GM19240 (cell line): ENCODE data around the gene FRAT2.

Source experiments
- DNase-seq: peaks from one replicate; pipeline ENCODE4 v3.0.0; 2011; ENCODE audit warnings: low spot score; ENCODE audit not compliant: insufficient read length

The FRAT2 gene

DNA sequence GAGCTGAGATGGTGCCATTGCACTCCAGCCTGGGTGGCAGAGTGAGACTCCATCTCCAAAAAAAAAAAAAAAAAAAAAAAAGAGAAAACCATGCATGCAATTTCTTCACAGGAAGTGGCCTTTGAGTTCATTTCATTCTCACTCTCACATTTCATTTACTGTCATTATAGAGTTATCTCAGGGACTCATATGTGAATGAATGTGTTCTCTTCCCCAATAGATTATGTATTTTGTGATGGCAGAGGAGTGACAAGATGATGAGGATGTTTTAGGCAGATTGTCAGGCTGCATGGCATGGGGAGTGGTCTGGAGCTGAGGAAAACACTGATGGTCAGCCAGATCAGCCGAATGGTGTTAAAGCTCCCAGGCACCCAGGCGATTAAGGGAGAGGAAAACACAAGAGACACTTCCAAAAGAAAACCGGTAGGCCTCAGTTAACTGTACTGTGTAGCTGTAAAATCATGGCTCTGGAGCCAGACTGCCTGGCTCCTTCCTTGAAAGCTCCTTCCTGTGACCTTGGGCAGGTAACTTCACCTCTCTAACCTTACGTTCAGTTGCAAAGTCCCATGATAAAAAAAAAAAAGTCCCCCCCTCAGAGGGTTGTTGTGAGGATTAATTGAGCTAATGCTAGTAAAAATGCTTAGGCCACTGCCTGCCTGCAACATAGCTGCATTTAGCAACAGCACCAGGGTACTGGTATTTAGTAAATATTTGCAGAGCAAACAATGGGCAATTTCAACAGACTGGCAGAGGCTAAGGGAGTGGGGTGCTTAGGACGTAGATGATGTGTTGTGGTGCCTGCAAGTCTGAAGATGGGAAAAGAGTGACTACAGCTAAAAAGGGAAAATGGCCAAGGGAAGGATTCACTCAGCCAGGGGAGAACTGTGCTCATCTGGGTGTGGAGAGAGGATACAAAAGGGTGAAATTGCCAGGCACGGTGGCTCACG lies 6.9 kb downstream of the FRAT2 start:
- DNase-seq = no peak

DNA sequence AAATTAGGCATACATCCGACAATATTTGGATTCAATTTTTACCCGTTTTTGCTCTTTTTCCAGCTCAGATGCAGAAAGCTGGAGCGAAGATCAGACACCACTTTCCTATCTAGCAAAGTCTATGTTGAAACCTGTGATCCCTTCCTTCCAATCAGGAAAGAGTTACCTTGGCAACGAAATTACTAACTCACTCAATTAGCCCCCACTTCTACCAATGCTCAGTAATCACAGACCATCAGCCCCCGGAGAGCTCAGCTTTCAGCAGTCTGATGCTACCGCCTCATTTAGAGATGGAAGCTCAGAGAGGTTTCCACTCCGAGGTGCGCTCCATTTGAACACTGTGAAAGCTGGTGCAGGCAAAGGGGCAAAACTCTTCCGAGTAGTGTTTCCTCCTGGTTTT lies 8.8 kb downstream of the FRAT2 start:
- DNase-seq = no peak

DNA sequence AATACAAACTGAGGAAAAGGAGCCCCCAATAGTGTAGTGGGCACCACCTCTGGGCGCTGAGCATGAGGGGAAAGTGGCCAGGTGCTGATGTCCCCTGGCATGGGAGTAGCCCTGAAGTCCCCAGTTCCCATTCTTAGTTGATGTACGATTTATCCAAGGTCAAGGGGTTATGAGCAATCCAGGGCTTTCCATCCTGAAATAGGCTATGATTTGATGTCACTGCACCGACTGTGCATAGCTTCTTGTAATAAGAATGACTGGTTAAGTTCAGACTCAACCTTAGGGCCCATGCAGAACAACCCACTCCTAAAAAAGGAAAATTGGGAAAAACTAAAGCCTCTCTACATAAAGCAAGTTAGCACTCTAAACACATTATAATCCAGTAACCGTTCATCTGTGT lies 11.0 kb downstream of the FRAT2 start:
- DNase-seq = no peak

DNA sequence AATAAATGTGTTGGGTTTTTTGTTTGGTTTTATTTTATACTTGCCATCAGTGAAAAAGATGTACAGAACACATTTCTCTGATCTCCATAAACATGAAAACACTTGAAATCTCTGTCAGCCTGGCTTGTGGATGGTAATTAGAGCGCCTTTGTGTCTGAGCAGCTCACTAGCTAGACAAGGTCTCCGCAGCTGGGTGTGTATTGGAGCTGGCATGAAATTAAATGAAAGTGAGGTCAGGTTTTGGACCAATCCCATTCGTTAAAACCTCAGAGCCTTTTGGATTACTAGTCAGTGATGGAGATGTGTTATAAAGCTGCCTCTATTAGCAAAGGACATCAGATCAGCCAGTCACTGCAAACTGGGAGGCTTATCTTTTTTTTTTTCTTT lies 12.7 kb downstream of the FRAT2 start:
- DNase-seq = no peak

DNA sequence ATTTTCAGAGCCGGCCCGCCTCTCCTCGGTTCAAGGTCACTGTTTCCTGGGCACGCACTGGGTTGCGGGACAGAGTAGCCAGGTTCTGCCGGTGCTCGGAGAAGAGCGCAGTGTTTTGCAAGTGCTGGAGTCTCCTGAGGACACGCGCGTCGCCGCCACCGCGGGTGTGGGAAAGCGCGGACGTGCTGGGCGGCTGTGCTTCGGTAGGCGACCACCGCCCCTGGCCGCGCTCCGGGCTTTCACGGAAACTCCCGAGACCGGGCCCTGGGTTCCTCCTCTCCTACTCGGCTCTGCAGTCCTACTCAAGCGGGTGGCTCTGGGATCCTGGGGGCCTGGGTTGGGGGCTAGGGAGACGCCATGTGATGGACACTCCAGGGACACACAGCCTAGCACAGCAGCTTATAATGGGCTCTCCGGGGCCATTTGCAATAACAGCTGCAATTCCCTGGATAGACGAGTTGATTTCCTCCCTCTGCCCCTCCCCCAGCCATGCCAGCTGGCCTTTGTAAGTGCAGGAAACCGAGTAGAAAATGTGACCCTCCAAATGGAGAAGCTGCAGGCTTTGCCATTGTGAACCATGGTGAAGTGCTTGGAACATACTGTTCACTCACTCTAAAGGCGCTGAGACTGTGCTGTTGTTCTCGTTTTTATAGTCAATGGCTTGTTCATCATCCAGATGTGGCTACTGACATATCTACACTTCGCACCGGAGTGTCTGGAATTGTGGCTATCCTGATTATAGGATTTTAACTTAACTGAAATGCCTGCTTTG lies 13.3 kb downstream of the FRAT2 start:
- DNase-seq = no peak

DNA sequence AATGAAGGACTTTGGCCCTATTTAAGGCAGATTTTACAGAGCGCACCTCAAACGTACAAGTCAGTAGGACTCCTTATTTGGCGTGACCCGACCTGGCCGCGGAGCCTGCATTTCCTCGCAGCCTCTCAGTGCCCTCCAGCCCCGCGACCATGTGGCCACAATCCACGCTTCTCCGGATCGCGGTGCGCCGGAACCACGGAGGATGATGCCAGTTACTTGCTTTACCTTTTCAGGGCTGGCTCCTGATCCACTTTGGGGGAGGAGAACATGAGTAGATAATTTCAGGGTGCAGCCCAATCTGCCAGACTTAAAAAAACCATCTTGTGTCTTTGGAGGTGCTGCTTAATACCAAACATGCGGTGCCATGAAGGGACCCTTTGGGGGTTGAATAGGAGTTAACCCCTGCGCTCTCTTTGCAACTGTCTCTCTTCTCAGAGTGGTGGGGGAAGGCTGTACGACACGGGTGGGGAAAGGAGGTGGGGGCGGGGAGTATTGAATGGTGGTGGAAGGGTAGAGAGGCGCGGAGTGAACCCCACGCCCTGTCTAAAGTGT lies 14.0 kb downstream of the FRAT2 start:
- DNase-seq = no peak

DNA sequence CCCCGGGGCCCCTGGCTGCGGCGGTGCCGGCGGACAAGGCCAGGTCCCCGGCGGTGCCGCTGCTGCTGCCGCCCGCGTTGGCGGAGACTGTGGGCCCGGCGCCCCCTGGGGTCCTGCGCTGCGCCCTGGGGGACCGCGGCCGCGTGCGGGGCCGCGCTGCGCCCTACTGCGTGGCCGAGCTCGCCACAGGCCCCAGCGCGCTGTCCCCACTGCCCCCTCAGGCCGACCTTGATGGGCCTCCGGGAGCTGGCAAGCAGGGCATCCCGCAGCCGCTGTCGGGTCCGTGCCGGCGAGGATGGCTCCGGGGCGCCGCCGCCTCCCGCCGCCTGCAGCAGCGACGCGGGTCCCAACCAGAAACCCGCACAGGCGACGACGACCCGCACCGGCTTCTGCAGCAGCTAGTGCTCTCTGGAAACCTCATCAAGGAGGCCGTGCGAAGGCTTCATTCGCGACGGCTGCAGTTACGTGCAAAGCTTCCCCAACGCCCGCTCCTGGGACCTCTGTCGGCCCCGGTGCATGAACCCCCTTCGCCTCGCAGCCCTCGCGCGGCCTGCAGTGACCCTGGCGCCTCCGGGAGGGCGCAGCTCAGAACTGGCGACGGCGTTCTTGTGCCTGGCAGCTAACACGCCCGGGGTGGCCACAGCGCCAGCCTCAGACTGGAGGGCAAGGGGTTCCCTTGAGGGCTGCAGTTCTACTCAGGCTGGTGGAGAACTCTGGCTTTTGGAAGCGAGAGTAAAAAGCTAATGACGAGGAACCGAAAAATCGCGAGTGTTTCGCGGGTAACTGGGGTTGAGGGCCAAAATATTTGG lies 14.7 kb downstream of the FRAT2 start:
- no peak for DNase-seq

DNA sequence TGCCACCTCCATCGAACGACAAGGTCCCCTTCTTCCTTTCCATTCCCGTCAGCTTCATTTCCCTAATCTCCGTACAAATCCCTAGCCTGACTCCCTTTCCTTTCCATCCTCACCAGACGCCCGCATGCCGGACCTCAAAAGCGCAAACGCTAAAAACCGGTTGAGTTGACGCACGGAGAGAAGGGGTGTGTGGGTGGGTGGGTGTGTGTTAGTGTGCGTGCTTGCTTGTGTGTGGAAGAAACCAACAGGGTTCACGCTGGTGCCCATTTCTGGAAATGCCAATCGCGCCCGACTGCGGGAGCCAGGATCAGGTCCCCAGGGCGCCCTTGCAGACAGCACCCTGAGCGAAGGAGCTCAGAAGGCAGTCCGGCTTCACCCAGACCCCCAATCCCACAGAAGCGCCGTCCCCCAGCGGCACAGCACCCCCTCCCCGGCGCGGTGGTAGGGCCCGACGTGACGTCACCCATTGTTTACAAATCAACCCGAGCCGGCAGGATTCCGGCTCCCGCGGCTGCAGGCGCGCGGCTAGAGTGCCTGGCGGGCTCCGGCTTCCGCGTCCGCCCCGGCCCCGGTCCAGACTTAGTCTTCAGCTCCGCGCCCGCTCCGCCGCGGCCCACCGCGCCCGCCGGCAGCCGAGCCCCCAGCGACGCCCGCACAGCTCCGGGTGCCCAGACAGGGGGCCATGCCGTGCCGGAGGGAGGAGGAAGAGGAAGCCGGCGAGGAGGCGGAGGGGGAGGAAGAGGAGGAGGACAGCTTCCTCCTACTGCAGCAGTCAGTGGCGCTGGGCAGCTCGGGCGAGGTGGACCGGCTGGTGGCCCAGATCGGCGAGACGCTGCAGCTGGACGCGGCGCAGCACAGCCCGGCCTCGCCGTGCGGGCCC lies 15.5 kb downstream of the FRAT2 start, which contains the start of gene FRAT1:
TSS of gene FRAT1 (plus strand) at position 500 of the 880 bp plus-strand sequence. CDS start at position 683, 183 bp downstream.
- no peak for DNase-seq

DNA sequence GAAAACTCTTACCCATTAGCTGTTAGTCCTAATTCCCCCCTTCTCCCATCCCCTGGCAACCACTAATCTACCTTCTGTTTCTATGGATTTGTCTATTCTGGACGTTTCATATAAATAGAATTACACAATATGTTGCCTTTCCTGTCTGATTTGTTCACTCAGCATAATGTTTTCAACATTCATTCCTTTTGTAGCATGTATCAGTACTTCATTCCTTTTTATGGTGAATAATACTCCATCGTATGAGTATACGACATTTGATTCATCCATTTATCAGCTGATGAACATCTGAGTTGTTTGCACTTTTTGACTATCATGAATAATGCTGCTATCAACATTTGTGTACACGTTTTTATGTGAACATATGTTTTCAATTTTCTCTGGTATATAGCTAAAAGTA lies 19.9 kb downstream of the FRAT2 start:
- no peak for DNase-seq

DNA sequence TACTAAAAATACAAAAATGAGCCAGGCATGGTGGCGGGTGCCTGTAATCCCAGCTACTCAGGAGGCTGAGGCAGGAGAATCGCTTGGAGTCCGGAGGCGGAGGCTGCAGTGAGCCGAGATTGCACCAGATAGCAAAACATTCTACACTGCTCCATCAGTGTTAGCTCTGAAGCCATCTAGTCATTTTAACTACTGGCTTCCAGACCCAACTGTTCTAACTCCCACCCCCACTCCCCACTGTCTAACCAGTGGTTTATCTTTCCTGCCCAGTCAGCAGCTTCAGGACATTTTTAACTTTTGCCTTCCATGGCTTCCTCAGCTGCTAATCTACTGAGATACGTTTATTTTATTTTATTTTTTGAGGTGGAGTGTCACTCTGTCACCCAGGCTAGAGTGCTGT lies 21.6 kb downstream of the FRAT2 start:
- no peak for DNase-seq

DNA sequence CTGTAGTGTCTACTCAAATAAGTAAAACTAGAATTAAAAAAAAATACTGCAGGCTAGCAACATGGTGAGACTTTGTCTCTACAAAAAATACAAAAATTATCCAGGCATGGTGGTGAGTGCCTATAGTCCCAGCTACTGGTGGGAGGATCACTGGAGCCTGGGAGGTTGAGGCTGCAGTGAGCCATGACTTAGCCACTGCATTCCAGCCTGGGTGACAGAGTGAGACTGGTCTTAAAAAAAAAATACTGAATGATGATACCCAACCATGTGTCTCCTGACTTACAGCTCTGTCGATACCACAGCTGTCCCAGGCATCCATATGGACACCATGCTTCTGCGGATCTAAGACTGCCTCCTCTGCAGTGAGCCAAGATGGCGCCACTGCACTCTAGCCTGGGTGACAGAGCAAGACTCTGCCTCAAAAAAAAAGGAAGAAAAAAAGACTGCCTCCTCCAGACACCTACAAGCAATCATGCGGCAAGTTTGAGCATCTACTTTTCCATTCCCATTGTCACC lies 23.4 kb downstream of the FRAT2 start:
- DNase-seq = no peak

DNA sequence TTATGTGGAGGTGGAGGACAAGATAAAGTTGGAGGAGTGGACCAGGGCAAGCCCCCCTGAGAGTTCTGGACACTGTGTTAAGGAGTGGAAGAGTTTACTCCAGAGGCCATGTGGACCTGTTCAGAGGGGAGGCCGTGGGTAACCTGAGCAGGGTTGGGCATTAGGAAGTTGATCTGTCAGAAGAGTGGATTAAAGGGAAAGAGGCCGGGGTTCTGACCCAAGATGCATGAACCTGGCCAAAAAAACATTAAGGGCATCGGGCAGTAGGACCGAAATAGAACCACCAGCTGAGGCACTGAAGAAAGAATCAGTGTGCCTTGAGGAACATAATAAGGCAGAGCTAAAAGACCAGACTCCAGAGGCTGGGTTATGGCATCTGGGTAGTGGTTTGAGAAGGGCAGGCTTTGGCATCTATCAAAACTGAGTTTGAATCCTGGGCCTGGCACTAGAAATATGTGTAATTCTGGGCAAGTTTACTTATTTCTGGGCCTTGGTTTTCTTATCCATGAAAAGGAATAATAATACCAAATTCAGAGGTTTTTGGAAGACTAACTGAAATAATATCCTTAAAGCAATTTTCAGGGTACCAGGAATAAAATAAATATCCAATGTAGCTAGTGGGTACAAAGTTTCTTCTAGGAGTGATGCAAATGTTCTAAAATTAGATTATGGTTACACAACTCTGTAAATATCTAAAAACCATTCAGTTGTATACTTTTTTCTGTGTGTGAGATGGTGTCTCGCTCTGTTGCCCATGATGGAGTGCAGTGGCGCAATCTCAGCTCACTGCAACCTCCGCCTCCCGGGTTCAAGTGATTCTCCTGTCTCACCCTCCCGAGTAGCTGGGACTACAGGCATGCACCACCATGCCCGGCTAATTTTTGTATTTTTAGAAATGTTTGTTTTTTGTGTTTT lies 26.4 kb downstream of the FRAT2 start:
- DNase-seq = no peak

DNA sequence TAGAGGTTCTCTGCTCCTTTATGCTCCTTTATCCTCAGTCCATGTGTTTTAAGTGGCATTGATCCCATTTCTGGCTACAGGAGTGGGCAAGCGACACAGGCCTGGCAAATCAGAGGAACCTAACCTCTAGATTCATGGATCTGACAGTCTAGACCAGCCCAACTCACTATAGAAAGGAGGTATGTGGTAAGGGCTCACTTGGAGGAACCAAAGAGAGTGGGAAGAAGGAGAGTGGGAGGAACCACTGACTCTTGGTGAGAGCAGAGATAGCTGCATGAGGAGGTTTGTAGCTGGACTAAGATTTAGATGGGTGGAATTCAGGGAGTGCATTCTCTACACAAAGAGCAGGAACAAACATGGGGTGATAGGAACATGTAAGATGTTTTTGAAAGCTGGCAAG lies 27.1 kb downstream of the FRAT2 start:
- no peak for DNase-seq

DNA sequence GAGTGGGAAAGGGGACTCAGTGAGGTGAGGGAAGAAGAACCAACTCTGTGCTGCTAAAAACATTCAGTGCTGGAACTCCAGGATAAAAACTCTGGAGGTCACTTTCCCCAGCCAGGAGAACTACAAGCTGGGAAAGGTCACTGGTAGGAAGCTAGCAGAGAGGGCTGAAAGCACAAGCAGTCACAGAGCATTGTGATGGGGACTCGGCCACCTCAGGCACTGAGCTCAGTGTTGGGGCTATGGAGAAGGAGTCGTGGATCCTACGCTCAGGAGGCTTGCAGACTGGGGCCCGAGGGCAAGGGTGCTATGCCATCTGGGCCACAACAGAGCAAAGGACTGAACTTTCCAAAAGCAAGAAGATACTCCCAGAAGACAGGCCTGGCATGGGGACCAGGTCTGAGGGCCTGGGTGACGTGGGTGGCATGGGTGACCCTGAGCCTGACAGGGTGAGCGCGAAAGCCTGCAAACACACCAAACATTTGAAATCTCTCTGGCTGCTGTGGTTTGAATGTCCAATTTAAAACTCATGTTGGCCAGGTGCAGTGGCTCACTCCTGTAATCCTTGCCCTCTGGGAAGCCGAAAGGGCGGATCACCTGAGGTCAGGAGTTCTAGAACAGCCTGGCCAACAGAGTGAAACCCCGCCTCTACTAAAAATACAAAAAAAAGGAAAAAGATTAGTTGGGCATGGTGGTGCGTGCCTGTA lies 32.3 kb downstream of the FRAT2 start:
- DNase-seq = no peak

DNA sequence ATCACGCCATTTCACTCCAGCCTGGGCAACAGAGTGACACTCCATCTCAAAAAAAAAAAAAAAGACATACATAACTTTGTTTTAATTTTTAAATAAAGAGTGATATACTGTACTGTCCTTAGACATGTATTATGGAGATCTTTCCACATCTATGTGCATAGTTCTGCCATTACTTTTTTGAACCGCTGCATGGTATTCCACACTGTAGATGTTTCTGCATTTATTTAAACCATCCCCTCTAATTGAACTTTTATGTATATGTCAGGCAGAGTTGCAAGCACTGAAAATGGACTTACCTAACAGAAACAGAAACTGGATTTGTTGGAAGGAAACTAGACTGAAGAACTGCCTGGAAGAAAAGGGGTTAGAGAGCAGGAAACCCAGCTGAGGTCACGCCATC lies 33.5 kb downstream of the FRAT2 start:
- DNase-seq = no peak

DNA sequence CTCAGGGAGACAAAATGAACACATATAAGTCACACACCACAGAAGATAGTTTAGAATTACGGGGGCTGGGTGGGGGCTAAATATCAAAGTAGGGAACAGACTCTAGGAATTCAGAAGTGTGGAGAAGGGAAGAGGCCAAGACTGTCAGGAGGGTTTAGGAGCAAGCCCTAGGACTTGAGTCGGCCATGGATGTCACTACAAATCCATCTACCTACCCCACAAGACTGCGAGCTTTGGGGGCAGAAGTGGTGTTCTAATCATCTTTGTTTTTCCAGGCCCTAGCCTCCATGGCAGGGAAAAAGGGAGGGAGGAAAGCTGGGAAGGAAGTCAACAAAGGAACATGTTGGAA lies 36.3 kb downstream of the FRAT2 start:
- no peak for DNase-seq

DNA sequence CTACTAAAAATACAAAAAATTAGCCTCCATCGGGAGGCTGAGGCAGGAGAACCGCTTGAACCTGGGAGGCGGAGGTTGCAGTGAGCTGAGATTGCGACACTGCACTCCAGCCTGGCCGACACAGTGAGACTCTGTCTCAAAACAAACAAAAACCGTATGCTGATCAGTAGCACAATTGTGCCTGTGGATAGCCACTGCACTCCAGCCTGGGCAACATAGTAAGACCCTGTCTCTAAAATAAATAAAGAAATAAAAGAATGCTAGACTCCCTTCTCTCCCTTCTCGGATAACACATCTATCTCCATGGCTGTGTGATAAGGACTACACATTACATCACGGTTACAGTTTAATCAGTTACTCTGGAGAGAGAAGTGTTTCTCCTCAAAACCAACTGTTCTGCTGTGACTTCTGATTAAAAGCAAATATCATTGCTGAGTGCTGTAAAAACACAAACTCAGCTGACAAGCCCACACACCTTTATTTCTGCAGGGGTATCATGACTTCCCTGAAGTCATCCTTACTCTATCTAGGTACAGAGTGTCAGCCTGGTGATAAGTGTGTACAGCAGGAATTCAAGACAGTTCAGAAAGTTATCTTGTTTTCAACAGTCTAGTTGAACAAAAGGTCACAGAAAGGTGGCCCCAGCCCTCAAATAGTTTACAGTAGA lies 36.8 kb downstream of the FRAT2 start:
- no peak for DNase-seq

DNA sequence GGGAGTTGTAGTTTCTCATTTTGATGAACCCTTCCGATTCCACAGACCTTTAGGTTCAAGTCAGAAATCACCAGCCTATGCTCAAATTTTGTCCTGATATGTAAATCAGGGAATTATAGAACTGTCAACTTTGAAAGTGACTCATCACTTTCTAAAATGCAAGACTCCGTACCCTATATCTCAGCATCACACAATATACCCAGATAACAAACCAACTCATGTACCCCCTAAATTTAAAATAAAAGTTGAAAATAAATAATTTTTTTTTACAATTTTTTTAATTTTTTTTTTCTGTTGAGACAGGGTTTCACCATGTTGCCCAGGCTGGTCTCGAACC lies 41.7 kb downstream of the FRAT2 start:
- no peak for DNase-seq
